HepG2 (cell line): Measurements from ENCODE around the gene CARS2. TPM values are rescaled to one million over a fixed set of nuclear protein-coding genes. Genes with fewer than 3 reads are reported as not detected.

Experiments
- ATF4 ChIP-seq, 2 experiments: fragments of 450-650 bp in 1 of 2; sonication (generic) in 1 of 2; formaldehyde crosslinking; IDR thresholded peaks; 2 replicates each; pipeline versions ENCODE4 v1.5.0 to v1.8.0; 2020 to 2022; ENCODE audit warnings: mild to moderate bottlenecking in 1 of 2, missing genetic modification reagents in 1 of 2
- IRF1 ChIP-seq: sonication (generic); formaldehyde crosslinking; IDR thresholded peaks from 2 replicates; pipeline ENCODE4 v1.4.0; 2020; ENCODE audit warnings: low read depth, mild to moderate bottlenecking, missing genetic modification reagents
- LCORL ChIP-seq, 2 experiments: fragments of 450-650 bp in 1 of 2; sonication (generic) in 1 of 2; formaldehyde crosslinking in 1 of 2; IDR thresholded peaks; 2 replicates each; pipeline versions ENCODE4 v1.5.0 to v1.6.1; 2017 to 2020; ENCODE audit warnings: antibody characterized with exemption in 1 of 2, missing genetic modification reagents in 1 of 2
- PLSCR1 ChIP-seq: sonication (generic); formaldehyde crosslinking; IDR thresholded peaks from 2 replicates; pipeline ENCODE4 v1.5.0; 2020; ENCODE audit warnings: missing genetic modification reagents, mild to moderate bottlenecking, borderline replicate concordance
- RXRB ChIP-seq: IDR thresholded peaks from 2 replicates; pipeline ENCODE4 v1.6.1; 2016; ENCODE audit warnings: borderline replicate concordance, missing genetic modification reagents, missing compliant biosample characterization
- TARDBP ChIP-seq: sonication (generic); formaldehyde crosslinking; IDR thresholded peaks from 2 replicates; pipeline ENCODE4 v1.8.0; 2022; ENCODE audit warnings: mild to moderate bottlenecking, missing genetic modification reagents
- U2AF2 ChIP-seq: fragments of 200-400 bp; formaldehyde crosslinking; IDR thresholded peaks from 2 replicates; pipeline ENCODE4 v1.6.1; 2017; ENCODE audit warnings: low read depth, mild to moderate bottlenecking, low read length
- ZFP37 ChIP-seq: sonication (generic); formaldehyde crosslinking; IDR thresholded peaks from 2 replicates; pipeline ENCODE4 v1.4.0; 2020; ENCODE audit warnings: missing genetic modification reagents, borderline replicate concordance
- polyA plus RNA-seq, 8 experiments: library from polyadenylated mRNA; depleted of rRNA in 3 of 8; stranded (reverse) in 7 of 8; unstranded in 1 of 8; fragments of >200 nt; fragmentation: Illumina TruSeq in 4 of 8; extraction: Trizol in 4 of 8; gene quantifications; 2 replicates each; pipeline versions ENCODE4 v1.2.1 to v1.2.3, GENCODE V29; 2011 to 2016; ENCODE audit warnings: low read depth in 4 of 8, missing spikeins in 1 of 8, mixed read lengths in 1 of 8; ENCODE audit not compliant: insufficient read depth in 1 of 8
- total RNA-seq, 5 experiments: library from RNA; depleted of rRNA; stranded (reverse); fragments of >200 nt; fragmentation: Illumina TruSeq; extraction: Trizol; gene quantifications; 2 replicates each; pipeline ENCODE4 v1.2.3, GENCODE V29; 2016; ENCODE audit warnings: low read depth in 1 of 5

The CARS2 gene
- total and polyA plus RNA-seq, 2 of the 13 experiments (the other 11 are each of a cell fraction or from before 2014, with no cell fraction given): 41.1 to 59.3 TPM

- TF ChIP-seq LCORL (IDR thresholded peaks at IDR 0.05) (no peak), LCORL (CRISPR knock-in tag; IDR thresholded peaks at IDR 0.05) (no peak), ZFP37 (CRISPR knock-in tag) (no peak), IRF1 (CRISPR knock-in tag) (no peak), ATF4 (CRISPR knock-in tag; IDR thresholded peaks at IDR 0.05) (peak in 1 of 2 experiments; percentile 50; a peak in 1 of 4 replicates), RXRB (peak; percentile 26; the same call in 1 of the 2 replicates), PLSCR1 (CRISPR knock-in tag) (no peak), U2AF2 (no peak), TARDBP (CRISPR knock-in tag) (0 out of 2 replicates have a peak, but pooled peaks have one; percentile 34)
These were observed 9.0 kb upstream of the CARS2 start (continued) for GRCh38 chr13:110714797-110715394.
